Neural crest cell (in vitro differentiated cells): ENCODE results near the gene THBD. TPM values are rescaled to one million over a fixed set of nuclear protein-coding genes. Genes with fewer than 3 reads are reported as not detected.

ENCODE experiments used
- DNase-seq: peaks from one replicate; pipeline ENCODE4 v3.0.0; 2021; ENCODE audit warnings: low read depth, mixed read lengths, low spot score
- H3K27ac Mint-ChIP-seq: one replicate; pipeline ENCODE4 v1.8.0; 2021; ENCODE audit warnings: mild to moderate bottlenecking, mixed read lengths; ENCODE audit not compliant: unreplicated experiment
- H3K27me3 Mint-ChIP-seq: 2 replicates; pipeline ENCODE4 v1.8.0; 2021; ENCODE audit warnings: low read depth, mild to moderate bottlenecking, mixed read lengths
- H3K36me3 Mint-ChIP-seq: 2 replicates; pipeline ENCODE4 v1.8.0; 2021; ENCODE audit warnings: low read depth, mild to moderate bottlenecking, mixed read lengths
- H3K4me1 Mint-ChIP-seq: 2 replicates; pipeline ENCODE4 v1.8.0; 2021; ENCODE audit warnings: mixed read lengths
- H3K4me3 Mint-ChIP-seq: one replicate; pipeline ENCODE4 v1.8.0; 2021; ENCODE audit warnings: mild to moderate bottlenecking, mixed read lengths
- H3K9me3 Mint-ChIP-seq: 2 replicates; pipeline ENCODE4 v1.8.0; 2021; ENCODE audit warnings: mixed read lengths
- total RNA-seq: library from RNA; stranded (reverse); gene quantifications from 2 replicates; pipeline ENCODE4 v1.2.1, GENCODE V29; 2021
- TF ChIP-seq, protein P1 (sequence below): fragments of 200-600 bp; sonication (generic); conservative IDR thresholded peaks from 2 replicates; pipeline ENCODE4 v1.5.0; 2021; ENCODE audit warnings: antibody characterized with exemption, mild to moderate bottlenecking

THBD gene
- total RNA-seq, 1 donor from 2014 or later, result 0.12 TPM

DNA sequence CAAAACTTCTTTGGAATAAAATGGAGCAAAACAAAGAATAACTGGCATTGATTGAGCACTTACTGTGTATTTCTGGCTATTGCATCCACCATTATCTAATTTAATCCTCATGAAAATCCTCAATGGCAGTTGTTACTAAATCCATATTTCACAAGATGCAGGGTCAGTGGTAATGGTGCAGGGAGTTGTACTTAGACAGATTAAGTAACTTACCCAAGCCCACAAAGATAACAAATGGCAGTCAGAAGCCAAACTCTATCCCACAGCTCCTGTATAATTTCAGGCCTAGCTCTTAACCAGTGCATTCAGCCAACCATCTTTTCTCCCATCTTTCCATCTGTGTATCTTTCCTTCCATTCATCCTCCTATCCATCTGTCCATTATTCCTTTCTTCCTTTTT lies 43.7 kb downstream of the THBD start:
- no peak overlapping the region for H3K4me3 Mint-ChIP-seq
- no peak for DNase-seq
- no peaks in the 10 kb centered on the region for H3K9me3 Mint-ChIP-seq

DNA sequence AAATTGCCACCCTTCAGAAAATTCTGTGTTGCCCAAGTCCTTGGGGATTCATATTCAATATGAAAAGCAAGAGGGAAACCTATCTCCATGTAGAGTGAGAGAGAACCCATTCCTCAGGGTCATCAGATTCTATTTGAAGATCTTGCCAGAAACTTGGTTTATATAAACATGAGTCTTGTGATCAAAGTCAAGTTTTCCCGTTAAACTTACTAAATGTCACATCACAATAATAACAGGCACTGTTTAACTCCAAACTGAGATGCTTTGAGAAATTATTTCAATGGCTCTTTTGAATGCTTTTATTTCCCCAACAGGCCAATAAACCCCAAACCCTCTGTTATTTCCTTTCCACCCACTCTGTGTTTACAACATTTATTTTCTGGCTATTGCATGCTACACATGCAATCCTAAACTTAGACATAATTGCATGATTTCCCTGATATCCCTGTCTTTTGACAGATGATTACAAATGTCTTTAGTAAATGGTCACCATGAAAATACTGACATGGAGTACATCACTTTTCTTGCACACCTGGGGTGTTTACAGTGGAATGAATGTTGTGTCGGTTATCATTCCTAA lies 45.5 kb downstream of the THBD start:
- Mint-ChIP-seq H3K9me3 (no peaks in the 10 kb centered on the region), H3K4me1 (no peaks in the 10 kb centered on the region), H3K4me3 (no peak overlapping the region), H3K36me3 (no peaks in the 10 kb centered on the region), H3K27me3 (peaks cover 8% of the 10 kb centered on the region), H3K27ac (no peak overlapping the region)
- DNase-seq, result no peak
- TF ChIP-seq, protein P1, sequence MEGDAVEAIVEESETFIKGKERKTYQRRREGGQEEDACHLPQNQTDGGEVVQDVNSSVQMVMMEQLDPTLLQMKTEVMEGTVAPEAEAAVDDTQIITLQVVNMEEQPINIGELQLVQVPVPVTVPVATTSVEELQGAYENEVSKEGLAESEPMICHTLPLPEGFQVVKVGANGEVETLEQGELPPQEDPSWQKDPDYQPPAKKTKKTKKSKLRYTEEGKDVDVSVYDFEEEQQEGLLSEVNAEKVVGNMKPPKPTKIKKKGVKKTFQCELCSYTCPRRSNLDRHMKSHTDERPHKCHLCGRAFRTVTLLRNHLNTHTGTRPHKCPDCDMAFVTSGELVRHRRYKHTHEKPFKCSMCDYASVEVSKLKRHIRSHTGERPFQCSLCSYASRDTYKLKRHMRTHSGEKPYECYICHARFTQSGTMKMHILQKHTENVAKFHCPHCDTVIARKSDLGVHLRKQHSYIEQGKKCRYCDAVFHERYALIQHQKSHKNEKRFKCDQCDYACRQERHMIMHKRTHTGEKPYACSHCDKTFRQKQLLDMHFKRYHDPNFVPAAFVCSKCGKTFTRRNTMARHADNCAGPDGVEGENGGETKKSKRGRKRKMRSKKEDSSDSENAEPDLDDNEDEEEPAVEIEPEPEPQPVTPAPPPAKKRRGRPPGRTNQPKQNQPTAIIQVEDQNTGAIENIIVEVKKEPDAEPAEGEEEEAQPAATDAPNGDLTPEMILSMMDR, result no peak

More for the DNA sequence above, 43.7 kb downstream of the THBD start:
- H3K4me1 Mint-ChIP-seq, result no peaks in the 10 kb centered on the region
- H3K36me3 Mint-ChIP-seq, result no peaks in the 10 kb centered on the region
- H3K27ac Mint-ChIP-seq, result no peak overlapping the region
- TF ChIP-seq, protein P1, result no peak
- peaks cover 8% of the 10 kb centered on the region for H3K27me3 Mint-ChIP-seq

DNA sequence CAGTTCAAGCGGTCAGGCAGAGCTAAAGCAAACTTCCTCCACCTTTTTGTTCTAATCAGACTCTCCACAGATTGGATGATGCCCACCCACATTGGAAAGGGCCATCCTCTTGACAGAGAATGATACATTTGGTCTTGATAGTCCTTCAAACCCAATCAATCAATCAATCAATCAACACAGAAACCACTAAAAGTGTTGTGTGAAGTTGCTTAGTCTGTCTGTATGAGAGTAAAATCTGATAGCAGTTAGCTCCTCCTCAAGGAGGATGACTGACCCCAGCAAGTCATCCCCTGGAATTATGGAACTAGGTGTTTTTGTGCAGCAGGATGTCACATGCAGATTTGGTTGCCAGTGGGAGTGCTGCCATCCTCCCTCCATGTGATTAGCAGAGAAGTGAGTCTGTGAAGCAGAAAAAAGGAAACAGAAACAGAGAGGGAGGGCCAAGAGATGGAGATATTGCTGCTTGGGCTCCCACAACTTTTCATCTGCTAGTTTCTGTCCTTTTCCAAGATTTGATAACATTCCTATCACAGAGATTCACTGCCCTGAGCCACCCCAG lies 46.3 kb downstream of the THBD start:
- TF ChIP-seq, protein P1, result no peak
- H3K27me3 Mint-ChIP-seq, result peaks cover 8% of the 10 kb centered on the region
- no peaks in the 10 kb centered on the region for H3K9me3 Mint-ChIP-seq
- no peak for DNase-seq
- no peak overlapping the region for H3K27ac Mint-ChIP-seq
- H3K4me3 Mint-ChIP-seq, result no peak overlapping the region
- H3K4me1 Mint-ChIP-seq, result no peaks in the 10 kb centered on the region
- H3K36me3 Mint-ChIP-seq, result no peaks in the 10 kb centered on the region

DNA sequence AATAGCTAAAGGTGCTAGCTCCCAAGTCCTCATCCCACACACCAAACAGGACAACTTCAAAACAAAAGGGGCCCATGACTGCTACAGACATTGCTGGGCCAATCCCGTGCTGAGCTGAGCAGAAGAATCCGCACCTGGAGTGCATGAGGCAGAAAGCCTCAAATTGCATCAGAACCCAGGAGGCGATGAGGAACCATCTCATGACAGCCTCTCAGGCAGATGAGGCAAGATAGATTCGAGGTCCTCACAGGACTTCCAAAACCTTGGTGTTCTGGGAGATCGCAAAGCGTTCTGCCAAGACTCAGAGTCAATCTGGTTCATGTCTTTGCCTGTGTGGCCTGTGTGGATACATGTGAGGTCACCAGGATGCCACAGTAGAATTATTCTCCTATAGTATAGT lies 47.2 kb downstream of the THBD start:
- Mint-ChIP-seq H3K27ac (no peak overlapping the region), H3K27me3 (peaks cover 8% of the 10 kb centered on the region), H3K9me3 (no peaks in the 10 kb centered on the region), H3K4me3 (no peak overlapping the region), H3K36me3 (no peaks in the 10 kb centered on the region), H3K4me1 (no peaks in the 10 kb centered on the region)
- TF ChIP-seq, protein P1, result no peak
- no peak for DNase-seq

DNA sequence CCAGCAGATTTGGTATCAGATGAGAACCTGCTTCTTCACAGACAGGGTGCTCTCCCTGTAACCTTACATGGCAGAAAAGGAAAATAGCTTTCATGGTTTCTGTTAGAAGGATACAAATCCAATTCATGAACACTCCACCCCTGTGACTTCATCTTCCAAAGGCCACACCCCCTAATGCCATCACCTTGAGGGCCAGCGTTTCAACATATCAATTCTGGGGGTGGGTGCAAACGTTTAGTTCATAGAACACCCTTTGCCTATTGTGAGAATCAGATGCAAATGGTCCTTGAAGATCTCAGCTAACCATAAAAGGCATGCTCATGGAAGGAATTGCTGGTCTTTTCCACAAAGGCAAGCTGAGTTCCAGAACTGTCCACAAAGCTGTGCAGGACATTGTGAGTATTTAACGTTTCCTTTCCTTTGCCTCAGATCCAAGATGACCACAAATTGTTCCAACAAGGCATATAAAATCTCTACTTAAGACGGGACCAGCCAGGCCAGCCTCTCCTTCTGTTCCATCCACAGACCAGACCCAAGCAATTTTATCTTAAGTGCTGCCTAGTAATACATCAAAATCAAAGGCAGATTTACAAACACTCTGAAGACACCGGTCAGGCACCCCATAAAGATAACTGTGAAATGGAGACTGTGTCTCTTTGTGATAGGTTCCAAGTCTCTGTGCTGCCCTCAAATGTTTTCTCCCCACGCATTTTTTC lies 49.1 kb downstream of the THBD start:
- H3K27ac Mint-ChIP-seq, result no peak overlapping the region
- no peak for DNase-seq

More for the DNA sequence above, 49.1 kb downstream of the THBD start:
- Mint-ChIP-seq H3K4me1 (no peaks in the 10 kb centered on the region), H3K36me3 (no peaks in the 10 kb centered on the region), H3K9me3 (no peaks in the 10 kb centered on the region), H3K27me3 (peaks cover 8% of the 10 kb centered on the region), H3K4me3 (no peak overlapping the region)
- TF ChIP-seq, protein P1, result no peak
